Nephron (organoid): ENCODE results near the gene TMEM203.
A peak's percentile ranks its signal among the peaks of the same experiment; 100 is the strongest.

ENCODE experiments used
- H3K27ac Mint-ChIP-seq, 3 experiments: 2 replicates each; pipeline ENCODE4 v1.8.0; 2020; ENCODE audit warnings: mixed read lengths in 3 of 3, mild to moderate bottlenecking in 2 of 3, moderate library complexity in 1 of 3
- H3K27me3 Mint-ChIP-seq: 2 replicates; pipeline ENCODE4 v1.8.0; 2021; ENCODE audit warnings: low read depth, mild to moderate bottlenecking, moderate library complexity, mixed read lengths
- H3K36me3 Mint-ChIP-seq: 2 replicates; pipeline ENCODE4 v1.8.0; 2020; ENCODE audit warnings: low read depth, mixed read lengths
- H3K4me1 Mint-ChIP-seq: 2 replicates; pipeline ENCODE4 v1.8.0; 2020; ENCODE audit warnings: mixed read lengths
- H3K4me3 Mint-ChIP-seq, 3 experiments: 2 replicates each; pipeline ENCODE4 v1.8.0; 2020; ENCODE audit warnings: mild to moderate bottlenecking in 3 of 3, mixed read lengths in 3 of 3, moderate library complexity in 2 of 3
- H3K9me3 Mint-ChIP-seq: 2 replicates; pipeline ENCODE4 v1.8.0; 2020; ENCODE audit warnings: mixed read lengths
- CTCF ChIP-seq, 3 experiments: fragments of 200-600 bp; sonication (generic); IDR thresholded peaks; one replicate each; pipeline ENCODE4 v1.5.0; 2021; ENCODE audit warnings: antibody characterized with exemption in 3 of 3; ENCODE audit not compliant: unreplicated experiment in 3 of 3

The TMEM203 gene

GRCh38 chr9:137205126-137206069 lies at the start of gene TMEM203, which contains the start of gene NDOR1:
TMEM203 (minus strand) TSS chr9:137205648; CDS start chr9:137205414, 234 bp downstream.
NDOR1 (plus strand) TSS chr9:137205700; CDS start chr9:137205778, 78 bp downstream.
- Mint-ChIP-seq H3K4me1 (peaks cover 18% of the 10 kb centered on the region), H3K27ac (peak within 1 kb of the TSS; percentile 40 to 82 (median 79)), H3K4me3 (peak within 1 kb of the TSS; percentile 94 to 96 (median 95)), H3K27me3 (peaks cover 4% of the 10 kb centered on the region), H3K36me3 (peaks cover 9% of the 10 kb centered on the region), H3K9me3 (no peaks in the 10 kb centered on the region)
- no peak for TF ChIP-seq CTCF (IDR thresholded peaks at IDR 0.05; ENCODE audit: unreplicated experiment in 3 of 3)

GRCh38 chr9:137254624-137255447 lies 49.4 kb upstream of the TMEM203 start, which contains the start of gene NELFB:
NELFB (plus strand) TSS chr9:137255327.
- Mint-ChIP-seq H3K4me1 (no peaks in the 10 kb centered on the region), H3K27ac (peak within 1 kb of the TSS; percentile 40 to 98 (median 69)), H3K9me3 (no peaks in the 10 kb centered on the region), H3K4me3 (peak within 1 kb of the TSS; percentile 93 to 95 (median 94)), H3K36me3 (peaks cover 8% of the 10 kb centered on the region), H3K27me3 (no peaks in the 10 kb centered on the region)
- no peak for TF ChIP-seq CTCF (IDR thresholded peaks at IDR 0.05; ENCODE audit: unreplicated experiment in 3 of 3)

GRCh38 chr9:137253717-137254623 lies 48.5 kb upstream of the TMEM203 start:
- no peaks in the 10 kb centered on the region for H3K9me3 Mint-ChIP-seq
- H3K27ac Mint-ChIP-seq, result peak overlapping the region; percentile 40 to 98 (median 69)
- H3K36me3 Mint-ChIP-seq, result peaks cover 4% of the 10 kb centered on the region
- H3K4me1 Mint-ChIP-seq, result no peaks in the 10 kb centered on the region
- no peaks in the 10 kb centered on the region for H3K27me3 Mint-ChIP-seq
- peak overlapping the region; percentile 93 to 95 (median 94) for H3K4me3 Mint-ChIP-seq
- TF ChIP-seq CTCF (IDR thresholded peaks at IDR 0.05; ENCODE audit: unreplicated experiment in 3 of 3), result no peak

- Mint-ChIP-seq H3K4me1 (no peaks in the 10 kb centered on the region), H3K27ac (peak overlapping the region in 1 of 3 experiments; percentile 66), H3K9me3 (no peaks in the 10 kb centered on the region), H3K27me3 (no peaks in the 10 kb centered on the region), H3K4me3 (peak overlapping the region; percentile 56 to 69 (median 61)), H3K36me3 (no peaks in the 10 kb centered on the region)
- no peak for TF ChIP-seq CTCF (IDR thresholded peaks at IDR 0.05; ENCODE audit: unreplicated experiment in 3 of 3)
These were observed 47.4 kb upstream of the TMEM203 start for GRCh38 chr9:137252555-137253506.
